Spleen (tissue), 7 donors: ENCODE measurements around the gene GRAMD1B.

ENCODE experiments used
- POLR2A ChIP-seq, 3 donors: fragments of 450-650 bp; IDR thresholded peaks; one replicate each; pipeline ENCODE4 v1.5.1; 2017; ENCODE audit warnings: antibody characterized with exemption in 3 of 3, mild to moderate bottlenecking in 1 of 3
- POLR2AphosphoS5 ChIP-seq, 3 donors: sonication (generic); formaldehyde crosslinking; IDR thresholded peaks; one replicate each; pipeline ENCODE4 v1.5.1; 2017; ENCODE audit warnings: antibody characterized with exemption in 3 of 3
- TF ChIP-seq, protein P1 (sequence below), 11 experiments: fragments of 200-600 bp in 7 of 11; fragments of 450-650 bp in 4 of 11; sonication (generic) in 4 of 11; IDR thresholded peaks in 8 of 11; conservative IDR thresholded peaks in 3 of 11; 1 replicate in 7 of 11; 2 replicates in 4 of 11; pipeline versions ENCODE4 v1.4.0 to v1.8.0; 2016 to 2021; ENCODE audit warnings: antibody characterized with exemption in 11 of 11, inconsistent platforms in 4 of 11, mild to moderate bottlenecking in 1 of 11
- donor health status: DM: no; HTN: no; CAD: no; lungs with moderate emphysema.
- donor health status: DM: no; HTN: no; CAD: no.
- donor health status: DM: no; HTN: no; CAD: no.

DNA sequence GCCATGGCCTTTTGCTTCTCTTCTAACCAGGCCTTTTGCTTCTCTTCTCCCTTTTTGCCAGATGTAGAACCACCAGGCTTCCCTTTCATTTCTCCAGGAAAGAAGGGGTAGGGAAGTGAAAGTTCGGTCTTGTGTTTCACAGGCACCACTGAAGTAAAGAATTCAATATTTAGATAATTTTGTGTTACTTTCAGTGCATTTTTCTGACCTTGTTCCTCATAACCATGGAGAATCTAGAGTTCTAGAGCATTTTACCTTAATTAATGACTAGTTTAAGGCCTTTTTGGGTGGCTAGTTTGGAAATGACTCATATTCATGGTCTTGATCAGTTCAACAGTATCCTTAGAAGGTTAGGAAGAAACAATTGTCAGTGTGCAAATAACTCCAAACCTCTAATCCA is 22.7 kb downstream of the GRAMD1B start:
- TF ChIP-seq, protein P1, sequence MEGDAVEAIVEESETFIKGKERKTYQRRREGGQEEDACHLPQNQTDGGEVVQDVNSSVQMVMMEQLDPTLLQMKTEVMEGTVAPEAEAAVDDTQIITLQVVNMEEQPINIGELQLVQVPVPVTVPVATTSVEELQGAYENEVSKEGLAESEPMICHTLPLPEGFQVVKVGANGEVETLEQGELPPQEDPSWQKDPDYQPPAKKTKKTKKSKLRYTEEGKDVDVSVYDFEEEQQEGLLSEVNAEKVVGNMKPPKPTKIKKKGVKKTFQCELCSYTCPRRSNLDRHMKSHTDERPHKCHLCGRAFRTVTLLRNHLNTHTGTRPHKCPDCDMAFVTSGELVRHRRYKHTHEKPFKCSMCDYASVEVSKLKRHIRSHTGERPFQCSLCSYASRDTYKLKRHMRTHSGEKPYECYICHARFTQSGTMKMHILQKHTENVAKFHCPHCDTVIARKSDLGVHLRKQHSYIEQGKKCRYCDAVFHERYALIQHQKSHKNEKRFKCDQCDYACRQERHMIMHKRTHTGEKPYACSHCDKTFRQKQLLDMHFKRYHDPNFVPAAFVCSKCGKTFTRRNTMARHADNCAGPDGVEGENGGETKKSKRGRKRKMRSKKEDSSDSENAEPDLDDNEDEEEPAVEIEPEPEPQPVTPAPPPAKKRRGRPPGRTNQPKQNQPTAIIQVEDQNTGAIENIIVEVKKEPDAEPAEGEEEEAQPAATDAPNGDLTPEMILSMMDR (IDR thresholded peaks at IDR 0.05 in 8 of 11, conservative IDR thresholded peaks at IDR 0.05 in 3 of 11) = no peak
- no peak for TF ChIP-seq POLR2A (IDR thresholded peaks at IDR 0.05)
- no peak for TF ChIP-seq POLR2AphosphoS5 (IDR thresholded peaks at IDR 0.05)
